Smooth muscle cell (in vitro differentiated cells): ENCODE data around the gene INCENP. TPM values are rescaled to one million over a fixed set of nuclear protein-coding genes. Genes with fewer than 3 reads are reported as not detected.
A peak's percentile ranks its signal among the peaks of the same experiment; 100 is the strongest.
"Not testable (repeated sequence)": the region's sequence is repeated elsewhere in the genome, so short reads cannot be mapped to it uniquely, and the experiment has no call there.

Experiments used
- DNase-seq: peaks from one replicate; lab custom pipeline; 2025; ENCODE audit not compliant: unreplicated experiment; lab: John Stamatoyannopoulos, UW
- H2AFZ ChIP-seq: fragments of 200-600 bp; sonication (generic); 2 replicates; pipeline ENCODE4 v1.6.0; 2016; ENCODE audit warnings: antibody characterized with exemption, low read depth, mild to moderate bottlenecking
- H3F3A ChIP-seq: fragments of 200-600 bp; sonication (generic); 2 replicates; pipeline ENCODE4 v1.6.0; 2017; ENCODE audit warnings: antibody characterized with exemption, low read depth
- H3K27ac ChIP-seq: fragments of 200-600 bp; sonication (generic); 2 replicates; pipeline ENCODE4 v1.5.1; 2016; ENCODE audit warnings: low read depth, mild to moderate bottlenecking
- H3K27me3 ChIP-seq: fragments of 200-600 bp; sonication (generic); 2 replicates; pipeline ENCODE4 v1.6.1; 2016; ENCODE audit warnings: low read depth, mild to moderate bottlenecking
- H3K36me3 ChIP-seq: fragments of 200-600 bp; sonication (generic); 2 replicates; pipeline ENCODE4 v1.5.1; 2016; ENCODE audit warnings: low read depth
- H3K4me1 ChIP-seq: fragments of 200-600 bp; sonication (generic); 2 replicates; pipeline ENCODE4 v1.5.1; 2016; ENCODE audit warnings: low read depth
- H3K4me2 ChIP-seq: fragments of 200-600 bp; sonication (generic); 2 replicates; pipeline ENCODE4 v1.6.0; 2016; ENCODE audit warnings: mild to moderate bottlenecking
- H3K4me3 ChIP-seq: fragments of 200-600 bp; sonication (generic); 2 replicates; pipeline ENCODE4 v1.5.1; 2016; ENCODE audit warnings: mild to moderate bottlenecking
- H3K79me2 ChIP-seq: fragments of 200-600 bp; sonication (generic); 2 replicates; pipeline ENCODE4 v1.6.0; 2016; ENCODE audit warnings: low read depth, mild to moderate bottlenecking
- H3K9ac ChIP-seq: fragments of 200-600 bp; sonication (generic); 2 replicates; pipeline ENCODE4 v1.6.0; 2016; ENCODE audit warnings: low read depth
- H3K9me3 ChIP-seq: fragments of 200-600 bp; sonication (generic); replicated peaks from 2 replicates; pipeline ENCODE4 v1.5.1; 2016; ENCODE audit warnings: low read depth
- H4K20me1 ChIP-seq: fragments of 200-600 bp; sonication (generic); 2 replicates; pipeline ENCODE4 v1.6.0; 2016; ENCODE audit warnings: low read depth
- WGBS: methylation state at CpG from one replicate; pipeline ENCODE4 v1.1.7; 2016; ENCODE audit warnings: low lambda C conversion rate; 5-methylcytosine and 5-hydroxymethylcytosine counted together
- polyA plus RNA-seq: library from polyadenylated mRNA; unstranded; fragments of >200 nt; fragmentation: Nextera tagmentation; extraction: Ambion mirVana; gene quantifications from 2 replicates; pipeline ENCODE4 v1.2.1, GENCODE V29; 2016
- total RNA-seq: library from RNA; depleted of rRNA; stranded (reverse); fragments of >200 nt; gene quantifications from 2 replicates; pipeline ENCODE4 v1.2.3, GENCODE V29; 2014
- TF ChIP-seq, protein P1 (sequence below): fragments of 200-600 bp; sonication (generic); IDR thresholded peaks from 2 replicates; pipeline ENCODE4 v1.5.1; 2017; ENCODE audit warnings: borderline replicate concordance, mild to moderate bottlenecking, antibody characterized with exemption; ENCODE audit not compliant: insufficient read depth, poor library complexity, severe bottlenecking

INCENP gene
- total and polyA plus RNA-seq, 2 experiments from 2014 or later, result 2.3 to 25.7 TPM

DNA sequence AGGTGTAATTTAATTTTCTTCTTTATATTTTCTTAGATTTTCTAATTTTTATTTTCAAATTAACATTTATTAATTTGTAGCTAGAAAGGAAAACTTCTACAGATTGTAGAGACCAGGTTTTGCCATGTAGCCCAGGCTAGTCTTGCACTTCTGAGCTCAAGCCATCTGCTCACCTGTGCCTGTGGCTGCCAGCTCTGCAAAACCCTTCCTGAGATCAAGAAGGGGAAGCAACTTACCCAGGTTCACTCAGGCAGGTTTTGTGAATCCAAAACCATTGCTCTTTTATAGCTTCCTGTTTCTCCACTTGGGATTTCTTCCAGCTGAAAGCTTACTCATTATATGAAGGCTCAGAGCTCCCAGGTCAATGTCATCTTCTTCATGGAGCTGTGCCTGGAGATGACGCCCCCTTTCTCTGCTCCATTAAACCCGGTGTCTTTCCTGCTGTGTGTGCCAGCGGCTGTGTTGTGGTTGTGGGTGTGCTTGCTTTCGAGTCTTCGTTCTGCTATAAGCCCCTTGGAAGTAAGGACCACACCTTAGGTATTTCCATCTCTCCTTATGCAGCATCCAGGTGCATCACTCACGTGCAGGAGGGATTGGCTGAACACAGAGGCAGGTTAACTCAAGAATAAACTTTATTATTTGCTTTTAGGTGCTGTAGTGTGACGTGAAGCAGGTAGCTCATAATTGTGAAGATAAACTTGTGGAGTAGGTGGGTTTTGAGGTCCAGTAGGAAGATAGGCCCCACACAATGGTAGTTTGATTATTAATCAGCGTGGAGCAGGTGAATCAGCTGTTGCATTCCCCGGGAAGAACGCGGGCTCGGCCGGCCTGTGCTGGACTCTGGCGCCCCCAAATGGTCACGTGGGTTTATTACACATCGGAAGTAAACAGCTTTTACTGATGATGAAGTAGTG is 42.2 kb upstream of the INCENP start:
- H4K20me1 ChIP-seq, result no peaks in the 10 kb centered on the region
- no peaks in the 10 kb centered on the region for H3K27me3 ChIP-seq
- TF ChIP-seq, protein P1, sequence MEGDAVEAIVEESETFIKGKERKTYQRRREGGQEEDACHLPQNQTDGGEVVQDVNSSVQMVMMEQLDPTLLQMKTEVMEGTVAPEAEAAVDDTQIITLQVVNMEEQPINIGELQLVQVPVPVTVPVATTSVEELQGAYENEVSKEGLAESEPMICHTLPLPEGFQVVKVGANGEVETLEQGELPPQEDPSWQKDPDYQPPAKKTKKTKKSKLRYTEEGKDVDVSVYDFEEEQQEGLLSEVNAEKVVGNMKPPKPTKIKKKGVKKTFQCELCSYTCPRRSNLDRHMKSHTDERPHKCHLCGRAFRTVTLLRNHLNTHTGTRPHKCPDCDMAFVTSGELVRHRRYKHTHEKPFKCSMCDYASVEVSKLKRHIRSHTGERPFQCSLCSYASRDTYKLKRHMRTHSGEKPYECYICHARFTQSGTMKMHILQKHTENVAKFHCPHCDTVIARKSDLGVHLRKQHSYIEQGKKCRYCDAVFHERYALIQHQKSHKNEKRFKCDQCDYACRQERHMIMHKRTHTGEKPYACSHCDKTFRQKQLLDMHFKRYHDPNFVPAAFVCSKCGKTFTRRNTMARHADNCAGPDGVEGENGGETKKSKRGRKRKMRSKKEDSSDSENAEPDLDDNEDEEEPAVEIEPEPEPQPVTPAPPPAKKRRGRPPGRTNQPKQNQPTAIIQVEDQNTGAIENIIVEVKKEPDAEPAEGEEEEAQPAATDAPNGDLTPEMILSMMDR, result peak; percentile 92
- no peaks in the 10 kb centered on the region for H3K9me3 ChIP-seq
- 26% methylated on average over 16 of the region's 16 CpGs for WGBS
- H3K36me3 ChIP-seq, result no peaks in the 10 kb centered on the region
- H3K4me1 ChIP-seq, result no peaks in the 10 kb centered on the region
- H3K4me3 ChIP-seq, result no peak overlapping the region
- peak; percentile 37 for DNase-seq
- no peak overlapping the region for H3K4me2 ChIP-seq
- no peak overlapping the region for H3K9ac ChIP-seq
- no peaks in the 10 kb centered on the region for H3F3A ChIP-seq
- no peaks in the 10 kb centered on the region for H3K79me2 ChIP-seq
- H3K27ac ChIP-seq, result no peak overlapping the region
- no peak overlapping the region for H2AFZ ChIP-seq

DNA sequence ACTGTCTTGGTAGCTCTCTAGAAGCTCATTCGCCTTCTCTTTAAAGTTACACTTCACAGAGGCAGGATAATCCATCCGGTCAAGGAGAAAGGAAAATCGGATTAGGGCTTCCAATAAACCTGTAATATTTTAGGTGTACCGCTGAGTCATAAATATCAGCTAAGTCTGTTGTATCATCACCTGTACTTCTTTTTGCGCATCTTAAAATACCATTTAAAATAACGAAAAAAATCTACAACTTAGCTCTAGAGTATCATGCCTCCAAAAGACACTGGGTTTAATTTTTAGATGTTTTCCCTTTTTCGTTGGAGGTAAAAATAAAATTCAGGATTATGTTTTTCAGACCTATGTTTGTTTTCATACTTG is 41.5 kb upstream of the INCENP start:
- Histone ChIP-seq H3K79me2 (no peaks in the 10 kb centered on the region), H3K4me1 (no peaks in the 10 kb centered on the region), H3F3A (no peaks in the 10 kb centered on the region), H2AFZ (no peak overlapping the region), H3K4me2 (no peak overlapping the region), H3K36me3 (no peaks in the 10 kb centered on the region), H3K9ac (no peak overlapping the region), H3K27me3 (no peaks in the 10 kb centered on the region), H4K20me1 (no peaks in the 10 kb centered on the region), H3K9me3 (peaks cover 3% of the 10 kb centered on the region), H3K4me3 (no peak overlapping the region), H3K27ac (no peak overlapping the region)
- 34% methylated on average over 7 of the region's 7 CpGs for WGBS
- TF ChIP-seq, protein P1, result no peak
- DNase-seq, result no peak

DNA sequence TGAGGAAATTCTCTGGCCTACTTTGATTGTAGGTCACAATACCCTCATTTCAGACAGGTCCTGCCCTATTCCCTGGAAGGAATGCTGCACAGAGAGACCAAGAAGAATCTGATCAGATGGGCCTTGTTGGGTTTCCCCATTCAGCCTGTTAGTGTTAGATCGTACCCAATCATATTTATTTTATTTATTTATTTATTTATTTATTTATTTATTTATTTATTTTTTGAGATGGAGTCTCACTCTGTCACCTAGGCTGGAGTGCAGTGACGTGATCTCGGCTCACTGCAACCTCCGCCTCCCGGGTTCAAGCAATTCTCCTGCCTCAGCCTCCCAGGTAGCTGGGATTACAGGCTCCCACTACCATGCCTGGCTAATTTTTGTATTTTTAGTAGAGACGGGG is 39.0 kb upstream of the INCENP start:
- H3K27ac ChIP-seq, H3F3A ChIP-seq, H3K9ac ChIP-seq, H4K20me1 ChIP-seq, H3K4me1 ChIP-seq, DNase-seq, H3K4me2 ChIP-seq, H3K36me3 ChIP-seq, H3K4me3 ChIP-seq, H3K27me3 ChIP-seq, H3K79me2 ChIP-seq, H2AFZ ChIP-seq: not testable (repeated sequence)
- 95% methylated on average over 6 of the region's 6 CpGs for WGBS
- H3K9me3 ChIP-seq, result peaks cover 22% of the 10 kb centered on the region

DNA sequence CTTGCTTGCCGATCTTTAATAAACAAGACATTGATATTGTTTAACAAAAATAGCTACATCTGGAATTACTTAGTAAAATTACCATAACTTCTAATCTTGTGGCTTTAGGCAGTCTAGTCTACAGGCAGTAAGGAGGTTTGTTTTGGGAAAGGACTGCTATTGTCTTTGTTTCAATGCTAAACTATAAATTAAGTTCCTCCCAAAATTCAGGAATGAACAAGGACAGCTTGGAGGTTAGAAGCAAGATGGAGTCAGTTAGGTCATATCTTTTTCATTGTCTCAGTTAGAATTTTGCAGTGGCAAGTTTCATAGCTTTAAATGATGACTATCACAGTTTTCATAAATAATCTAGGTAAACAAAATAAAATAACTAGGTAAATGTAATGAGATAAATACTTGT is 36.1 kb upstream of the INCENP start:
- Histone ChIP-seq H3K9ac (no peak overlapping the region), H3F3A (no peaks in the 10 kb centered on the region), H3K4me1 (no peaks in the 10 kb centered on the region), H2AFZ (no peak overlapping the region), H3K4me2 (no peak overlapping the region), H3K27me3 (no peaks in the 10 kb centered on the region), H3K27ac (no peak overlapping the region), H3K36me3 (no peaks in the 10 kb centered on the region), H3K4me3 (no peak overlapping the region), H4K20me1 (no peaks in the 10 kb centered on the region), H3K79me2 (no peaks in the 10 kb centered on the region), H3K9me3 (peaks cover 26% of the 10 kb centered on the region)
- TF ChIP-seq, protein P1, result no peak
- no peak for DNase-seq
- WGBS, result 94% methylated on average over 1 of the region's 1 CpG
